Bone marrow (tissue), 2 donors: ENCODE data around the gene MINAR1.

Experiments
- DNase-seq, 2 donors: peaks; one replicate each; lab custom pipeline; 2025; lab: John Stamatoyannopoulos, UW

Gene MINAR1

GRCh38 chr15:79432345-79433275, 474 bp downstream of the MINAR1 start:
- DNase-seq, result no peak

GRCh38 chr15:79433276-79433990, 1.3 kb downstream of the MINAR1 start:
- DNase-seq, result no peak

- no peak for DNase-seq
These were observed 2.2 kb downstream of the MINAR1 start for GRCh38 chr15:79434361-79434760.

GRCh38 chr15:79436037-79436780, 4.1 kb downstream of the MINAR1 start:
- DNase-seq, result no peak

- DNase-seq, result no peak
These were observed 5.3 kb downstream of the MINAR1 start for GRCh38 chr15:79437275-79438000.

GRCh38 chr15:79439236-79439635, 7.1 kb downstream of the MINAR1 start:
- no peak for DNase-seq

- no peak for DNase-seq
These were observed 8.3 kb downstream of the MINAR1 start for GRCh38 chr15:79440355-79440908.

- DNase-seq, result no peak
These were observed 10.8 kb downstream of the MINAR1 start for GRCh38 chr15:79442911-79443310.

GRCh38 chr15:79447060-79447459, 14.9 kb downstream of the MINAR1 start:
- no peak for DNase-seq

GRCh38 chr15:79450648-79451047, 18.5 kb downstream of the MINAR1 start:
- no peak for DNase-seq

GRCh38 chr15:79451361-79451999, 19.3 kb downstream of the MINAR1 start:
- DNase-seq, result no peak

- no peak for DNase-seq
These were observed 20.3 kb downstream of the MINAR1 start for GRCh38 chr15:79452244-79453051.

GRCh38 chr15:79453446-79453845, 21.3 kb downstream of the MINAR1 start:
- no peak for DNase-seq

- DNase-seq, result no peak
These were observed 21.9 kb downstream of the MINAR1 start for GRCh38 chr15:79454063-79454462.

GRCh38 chr15:79455361-79455760, 23.2 kb downstream of the MINAR1 start:
- no peak for DNase-seq

- DNase-seq, result no peak
These were observed 23.8 kb downstream of the MINAR1 start for GRCh38 chr15:79455943-79456342.

GRCh38 chr15:79458491-79458890, 26.4 kb downstream of the MINAR1 start:
- DNase-seq, result no peak

GRCh38 chr15:79459666-79460065, 27.5 kb downstream of the MINAR1 start:
- DNase-seq, result no peak

GRCh38 chr15:79463043-79463780, 31.1 kb downstream of the MINAR1 start:
- no peak for DNase-seq
